Measurements from ENCODE around the gene MCTP1. TPM values are rescaled to one million over a fixed set of nuclear protein-coding genes. Genes with fewer than 3 reads are reported as not detected.
"Not testable (repeated sequence)": the region's sequence is repeated elsewhere in the genome, so short reads cannot be mapped to it uniquely, and the experiment has no call there.

Gene MCTP1
- polyA plus RNA-seq, 1 donor (not counting 4 experiments of a cell fraction or from before 2014, with no cell fraction given): 4.9 TPM

DNA sequence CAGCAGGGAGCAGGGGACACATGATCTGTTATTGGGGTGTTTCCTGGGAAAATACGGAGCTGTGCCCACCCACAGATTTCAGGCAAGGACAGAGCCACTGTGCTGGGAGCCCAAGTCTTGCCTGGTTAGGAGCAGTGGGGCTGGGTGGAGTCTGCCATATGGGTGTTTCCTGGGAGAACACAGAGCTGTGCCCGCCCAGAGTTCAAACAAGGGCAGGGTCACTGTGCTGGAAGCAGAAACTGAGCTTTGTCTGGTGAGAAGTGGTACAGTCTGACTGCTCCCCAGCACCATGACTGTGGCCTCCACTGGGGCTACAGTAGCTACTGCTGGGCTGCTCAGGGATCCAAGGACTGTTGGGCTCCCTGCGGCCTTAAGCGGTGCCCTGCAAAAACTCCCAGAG, 135.5 kb downstream of the MCTP1 start:
- no peaks in the 10 kb centered on the region for H3K36me3 ChIP-seq (ENCODE audit: control insufficient read depth in 2 of 2, extremely low read depth in 1 of 2, insufficient read depth in 2 of 2, low read length in 2 of 2)
- dilution Hi-C loops (cut with MboI; ENCODE audit: extremely low pct_ligation_motif_present, low sequenced_read_pairs): no loop called here
- DNase-seq (ENCODE audit: low read depth, low spot score) (no peak), FAIRE-seq (no peak)
- no peaks in the 10 kb centered on the region for H3K79me2 ChIP-seq (ENCODE audit: control insufficient read depth, insufficient read depth, low read length)
- no peaks in the 10 kb centered on the region for H3K4me1 ChIP-seq (ENCODE audit: control insufficient read depth, extremely low read depth, insufficient read depth, low read length)
- H2AFZ ChIP-seq (ENCODE audit: control insufficient read depth, low read length): no peak overlapping the region
- no peaks in the 10 kb centered on the region for H3K9me3 ChIP-seq (ENCODE audit: control insufficient read depth, low read depth, low read length)
- no peak overlapping the region for H3K4me2 ChIP-seq (ENCODE audit: control insufficient read depth, extremely low read depth, insufficient read depth, low read depth, low read length)
- TF ChIP-seq, protein P1, sequence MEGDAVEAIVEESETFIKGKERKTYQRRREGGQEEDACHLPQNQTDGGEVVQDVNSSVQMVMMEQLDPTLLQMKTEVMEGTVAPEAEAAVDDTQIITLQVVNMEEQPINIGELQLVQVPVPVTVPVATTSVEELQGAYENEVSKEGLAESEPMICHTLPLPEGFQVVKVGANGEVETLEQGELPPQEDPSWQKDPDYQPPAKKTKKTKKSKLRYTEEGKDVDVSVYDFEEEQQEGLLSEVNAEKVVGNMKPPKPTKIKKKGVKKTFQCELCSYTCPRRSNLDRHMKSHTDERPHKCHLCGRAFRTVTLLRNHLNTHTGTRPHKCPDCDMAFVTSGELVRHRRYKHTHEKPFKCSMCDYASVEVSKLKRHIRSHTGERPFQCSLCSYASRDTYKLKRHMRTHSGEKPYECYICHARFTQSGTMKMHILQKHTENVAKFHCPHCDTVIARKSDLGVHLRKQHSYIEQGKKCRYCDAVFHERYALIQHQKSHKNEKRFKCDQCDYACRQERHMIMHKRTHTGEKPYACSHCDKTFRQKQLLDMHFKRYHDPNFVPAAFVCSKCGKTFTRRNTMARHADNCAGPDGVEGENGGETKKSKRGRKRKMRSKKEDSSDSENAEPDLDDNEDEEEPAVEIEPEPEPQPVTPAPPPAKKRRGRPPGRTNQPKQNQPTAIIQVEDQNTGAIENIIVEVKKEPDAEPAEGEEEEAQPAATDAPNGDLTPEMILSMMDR (optimal IDR thresholded peaks at IDR 0.05 in 1 of 3, IDR thresholded peaks at IDR 0.05 in 1 of 3, conservative IDR thresholded peaks at IDR 0.05 in 1 of 3; ENCODE audit: extremely low read depth in 1 of 3, insufficient read depth in 2 of 3, low read length in 3 of 3): no peak
- no peak for TF ChIP-seq EZH2 (IDR thresholded peaks at IDR 0.05; ENCODE audit: low read length)
- H3K27me3 ChIP-seq (ENCODE audit: control insufficient read depth, extremely low read depth, insufficient read depth, low read length): no peaks in the 10 kb centered on the region
- H3K4me3 ChIP-seq (ENCODE audit: control insufficient read depth in 2 of 3, extremely low read depth in 1 of 3, insufficient read depth in 2 of 3, low read depth in 1 of 3, low read length in 3 of 3): no peak overlapping the region
- no peaks in the 10 kb centered on the region for H3K9me1 ChIP-seq (ENCODE audit: control insufficient read depth, extremely low read depth, insufficient read depth, low read length)
- no peaks in the 10 kb centered on the region for H4K20me1 ChIP-seq (ENCODE audit: control insufficient read depth, extremely low read depth, insufficient read depth, low read length)
- no peak overlapping the region for H3K9ac ChIP-seq (ENCODE audit: control insufficient read depth, extremely low read depth, insufficient read depth, low read length)
- no peak overlapping the region for H3K27ac ChIP-seq (ENCODE audit: control insufficient read depth, insufficient read depth, low read length)

DNA sequence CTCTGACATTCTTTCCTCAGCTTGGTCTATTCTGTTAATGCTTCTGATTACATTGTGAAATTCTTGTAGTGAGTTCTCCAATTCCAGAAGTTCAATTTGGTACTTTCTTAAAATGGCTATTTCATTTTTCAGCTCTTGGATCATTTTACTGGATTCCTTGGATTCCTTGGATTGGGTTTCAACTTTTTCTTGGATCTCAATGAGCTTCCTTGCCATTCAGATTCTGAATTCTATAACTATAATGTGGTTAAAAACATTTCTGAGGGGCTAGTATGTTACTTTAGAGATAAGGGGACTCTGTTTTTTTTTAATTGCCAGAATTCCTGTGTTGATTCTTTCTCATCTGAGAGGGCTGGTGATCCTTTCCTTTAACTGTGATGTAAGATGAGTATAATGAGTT, 136.4 kb downstream of the MCTP1 start:
- H3K4me1 ChIP-seq (ENCODE audit: control insufficient read depth, extremely low read depth, insufficient read depth, low read length): no peaks in the 10 kb centered on the region
- H3K9ac ChIP-seq (ENCODE audit: control insufficient read depth, extremely low read depth, insufficient read depth, low read length): no peak overlapping the region
- no peak for FAIRE-seq
- H3K9me3 ChIP-seq (ENCODE audit: control insufficient read depth, low read depth, low read length): no peaks in the 10 kb centered on the region
- H2AFZ ChIP-seq (ENCODE audit: control insufficient read depth, low read length): no peak overlapping the region
- dilution Hi-C loops (cut with MboI; ENCODE audit: extremely low pct_ligation_motif_present, low sequenced_read_pairs): no loop called here
- H3K27me3 ChIP-seq (ENCODE audit: control insufficient read depth, extremely low read depth, insufficient read depth, low read length): no peaks in the 10 kb centered on the region
- TF ChIP-seq EZH2 (IDR thresholded peaks at IDR 0.05; ENCODE audit: low read length): no peak
- TF ChIP-seq, protein P1 (optimal IDR thresholded peaks at IDR 0.05 in 1 of 3, IDR thresholded peaks at IDR 0.05 in 1 of 3, conservative IDR thresholded peaks at IDR 0.05 in 1 of 3; ENCODE audit: extremely low read depth in 1 of 3, insufficient read depth in 2 of 3, low read length in 3 of 3): no peak
- no peaks in the 10 kb centered on the region for H3K79me2 ChIP-seq (ENCODE audit: control insufficient read depth, insufficient read depth, low read length)
- H3K4me2 ChIP-seq (ENCODE audit: control insufficient read depth, extremely low read depth, insufficient read depth, low read depth, low read length): no peak overlapping the region
- H3K4me3 ChIP-seq (ENCODE audit: control insufficient read depth in 2 of 3, extremely low read depth in 1 of 3, insufficient read depth in 2 of 3, low read depth in 1 of 3, low read length in 3 of 3): no peak overlapping the region
- H3K36me3 ChIP-seq (ENCODE audit: control insufficient read depth in 2 of 2, extremely low read depth in 1 of 2, insufficient read depth in 2 of 2, low read length in 2 of 2): no peaks in the 10 kb centered on the region
- H3K27ac ChIP-seq (ENCODE audit: control insufficient read depth, insufficient read depth, low read length): no peak overlapping the region
- no peaks in the 10 kb centered on the region for H4K20me1 ChIP-seq (ENCODE audit: control insufficient read depth, extremely low read depth, insufficient read depth, low read length)
- H3K9me1 ChIP-seq (ENCODE audit: control insufficient read depth, extremely low read depth, insufficient read depth, low read length): no peaks in the 10 kb centered on the region
- no peak for DNase-seq (ENCODE audit: low read depth, low spot score)

DNA sequence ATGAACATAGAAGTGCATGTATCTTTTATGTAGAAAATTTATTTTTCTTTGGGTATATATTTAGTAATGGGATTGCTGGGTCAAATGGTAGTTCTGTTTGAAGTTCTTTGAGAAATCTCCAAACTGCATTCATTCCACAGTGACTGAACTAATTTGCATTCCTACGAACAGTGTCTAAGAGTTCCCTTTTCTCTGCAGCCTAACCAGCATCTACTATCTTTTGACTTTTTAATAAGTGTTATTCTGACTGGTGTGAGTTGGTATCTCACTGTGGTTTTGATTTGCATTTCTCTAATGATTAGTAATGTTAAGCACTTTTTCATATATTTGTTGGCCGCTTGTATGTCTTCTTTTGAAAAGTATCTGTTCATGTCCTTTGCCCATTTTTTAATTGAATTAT, 141.0 kb downstream of the MCTP1 start:
- dilution Hi-C loops (cut with MboI; ENCODE audit: extremely low pct_ligation_motif_present, low sequenced_read_pairs); FAIRE-seq: not testable (repeated sequence)

More for the DNA sequence above, 141.0 kb downstream of the MCTP1 start:
- not testable (repeated sequence) for H3K9me1 ChIP-seq (ENCODE audit: control insufficient read depth, extremely low read depth, insufficient read depth, low read length); H3K9me3 ChIP-seq (ENCODE audit: control insufficient read depth, low read depth, low read length); H3K4me2 ChIP-seq (ENCODE audit: control insufficient read depth, extremely low read depth, insufficient read depth, low read depth, low read length); H3K36me3 ChIP-seq (ENCODE audit: control insufficient read depth in 2 of 2, extremely low read depth in 1 of 2, insufficient read depth in 2 of 2, low read length in 2 of 2); H3K9ac ChIP-seq (ENCODE audit: control insufficient read depth, extremely low read depth, insufficient read depth, low read length); H3K4me3 ChIP-seq (ENCODE audit: control insufficient read depth in 2 of 3, extremely low read depth in 1 of 3, insufficient read depth in 2 of 3, low read depth in 1 of 3, low read length in 3 of 3); H4K20me1 ChIP-seq (ENCODE audit: control insufficient read depth, extremely low read depth, insufficient read depth, low read length); H2AFZ ChIP-seq (ENCODE audit: control insufficient read depth, low read length); H3K27ac ChIP-seq (ENCODE audit: control insufficient read depth, insufficient read depth, low read length); DNase-seq (ENCODE audit: low read depth, low spot score); H3K79me2 ChIP-seq (ENCODE audit: control insufficient read depth, insufficient read depth, low read length); H3K4me1 ChIP-seq (ENCODE audit: control insufficient read depth, extremely low read depth, insufficient read depth, low read length); H3K27me3 ChIP-seq (ENCODE audit: control insufficient read depth, extremely low read depth, insufficient read depth, low read length)
